GM18499 (cell line): ENCODE data around the gene CACNA2D4.

ENCODE experiments used
- ATAC-seq: cut with Tn5 transposase; IDR thresholded peaks from one replicate; pipeline ENCODE4 v1.9.1; 2021; ENCODE audit warnings: moderate number of reproducible peaks; ENCODE audit not compliant: insufficient read depth, unreplicated experiment

Gene CACNA2D4

GRCh38 chr12:1848146-1848545 is 70.3 kb downstream of the CACNA2D4 start:
- ATAC-seq, result no peak

DNA sequence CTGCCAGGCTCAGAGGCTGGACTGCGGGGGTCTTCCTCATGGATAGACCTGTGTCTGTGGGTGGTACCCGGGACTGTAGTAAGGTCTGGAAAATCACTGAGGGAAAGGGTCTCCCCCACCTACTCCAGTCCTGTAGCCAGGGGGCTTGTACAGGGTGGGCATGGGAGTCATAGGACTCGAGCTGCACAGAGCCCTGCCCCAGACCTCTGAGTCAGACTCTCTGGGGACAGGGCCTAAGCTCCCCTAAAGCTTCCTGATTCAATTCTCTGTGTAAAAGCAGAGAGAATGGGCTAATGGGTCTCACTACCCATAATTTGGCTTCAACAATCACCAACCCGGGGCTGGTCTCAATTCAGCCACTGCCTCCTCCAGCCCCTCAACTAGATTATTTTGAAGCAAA is 71.0 kb downstream of the CACNA2D4 start:
- ATAC-seq, result no peak

DNA sequence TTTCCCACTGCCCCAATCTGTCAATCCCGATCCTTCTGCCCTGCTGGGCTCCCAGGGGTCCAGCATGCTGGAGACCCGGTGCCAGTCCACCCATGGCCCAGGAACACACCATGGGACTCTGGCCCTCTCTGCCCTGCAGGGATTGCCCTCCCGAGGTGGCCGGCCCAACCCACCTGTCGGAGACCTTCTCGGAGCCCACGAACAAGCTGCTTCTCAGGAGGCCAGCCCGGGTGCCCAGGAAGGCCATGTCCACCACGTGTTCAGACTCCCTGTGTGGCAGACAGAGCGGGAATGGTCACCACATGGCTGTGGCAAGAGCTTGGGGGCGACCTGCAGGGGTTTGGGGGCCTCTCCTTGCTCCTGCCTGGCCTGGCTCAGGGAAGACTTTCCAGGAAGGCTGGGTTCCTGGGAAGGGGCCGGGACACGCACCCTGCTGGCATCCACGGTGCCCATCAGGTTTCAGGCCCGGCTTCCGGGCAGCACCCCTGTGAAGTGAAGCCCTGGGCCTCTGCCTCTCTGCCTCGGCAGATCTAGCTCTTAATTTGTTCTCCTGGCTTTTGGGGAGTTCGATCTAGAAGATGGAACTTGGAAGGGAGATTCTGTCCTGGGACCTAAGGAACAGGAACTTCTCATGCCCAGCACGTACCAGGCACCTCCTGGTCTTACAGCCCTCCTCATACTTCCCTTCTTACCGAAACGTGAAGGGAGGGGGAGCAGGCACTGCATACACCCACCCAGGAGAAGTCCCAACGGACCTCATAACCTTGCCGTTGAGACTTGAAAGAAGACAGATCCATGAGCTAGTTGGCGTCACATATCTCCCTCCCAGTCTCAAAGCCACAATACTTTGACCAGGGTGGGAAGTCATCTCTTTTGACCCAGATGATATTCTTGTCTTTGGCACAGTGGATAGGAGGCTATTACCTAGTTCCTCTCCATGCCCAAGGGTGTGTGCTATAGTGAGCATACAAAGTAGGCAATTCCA is 71.7 kb downstream of the CACNA2D4 start:
- ATAC-seq, result no peak

GRCh38 chr12:1845886-1846285 is 72.6 kb downstream of the CACNA2D4 start:
- no peak for ATAC-seq

GRCh38 chr12:1845427-1845826 is 73.0 kb downstream of the CACNA2D4 start:
- ATAC-seq, result no peak

- ATAC-seq, result no peak
Measured at GRCh38 chr12:1844661-1845409, 73.6 kb downstream of the CACNA2D4 start.

GRCh38 chr12:1844223-1844622 is 74.2 kb downstream of the CACNA2D4 start:
- ATAC-seq, result no peak

- ATAC-seq, result no peak
Measured at GRCh38 chr12:1843641-1844005, 74.8 kb downstream of the CACNA2D4 start.

GRCh38 chr12:1842905-1843640 is 75.4 kb downstream of the CACNA2D4 start:
- no peak for ATAC-seq

- no peak for ATAC-seq
Measured at GRCh38 chr12:1842183-1842904, 76.1 kb downstream of the CACNA2D4 start.

GRCh38 chr12:1841586-1842182 is 76.8 kb downstream of the CACNA2D4 start:
- no peak for ATAC-seq

GRCh38 chr12:1840981-1841425 is 77.4 kb downstream of the CACNA2D4 start:
- ATAC-seq, result no peak

DNA sequence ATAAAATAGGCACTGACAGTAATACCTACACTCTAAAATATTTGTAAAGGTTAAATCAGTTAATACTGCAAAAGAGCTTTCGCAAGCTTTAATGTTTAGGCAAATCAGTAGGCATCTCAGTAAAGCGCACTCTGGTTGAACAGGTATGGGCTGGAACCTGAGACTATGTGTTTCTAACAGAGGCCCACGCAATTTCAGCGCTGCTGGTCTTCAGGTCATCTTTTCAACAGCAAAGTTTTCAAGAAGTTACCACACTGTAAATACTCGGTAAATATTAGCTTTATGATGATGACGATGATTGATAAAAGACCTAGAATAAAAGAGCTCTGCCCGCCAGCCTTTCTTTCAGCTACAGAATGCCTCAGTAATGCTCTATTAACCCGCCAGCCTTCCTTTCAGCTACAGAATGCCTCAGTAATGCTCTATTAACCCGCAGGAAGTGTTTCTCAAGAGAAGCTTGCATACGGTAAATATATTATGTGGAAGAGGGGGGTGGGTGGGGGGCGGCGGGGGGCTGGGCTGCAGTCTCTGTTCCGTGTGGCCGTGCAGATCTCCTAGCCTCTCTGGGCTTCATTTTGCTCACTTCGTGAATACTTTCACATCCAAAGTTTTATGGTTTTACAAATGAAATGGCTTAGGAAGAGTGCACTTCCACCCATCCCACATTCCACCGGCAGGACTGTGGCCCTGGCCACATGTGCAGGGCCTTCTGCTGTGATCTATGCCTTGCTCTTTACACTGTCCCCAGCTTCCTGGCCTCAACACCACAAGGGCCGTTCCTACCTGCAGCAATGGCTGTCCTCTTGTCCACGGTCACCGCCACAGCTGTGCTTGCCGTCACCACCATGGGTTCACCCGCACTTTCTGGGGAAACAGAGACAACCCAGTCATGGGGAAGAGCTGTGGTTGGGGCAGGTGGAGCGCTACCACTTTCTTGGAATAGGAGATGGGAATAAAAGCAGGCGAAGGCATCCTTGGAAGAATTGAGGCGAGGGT is 78.2 kb downstream of the CACNA2D4 start:
- ATAC-seq, result no peak

- ATAC-seq, result no peak
Measured at GRCh38 chr12:1839464-1839863, 79.0 kb downstream of the CACNA2D4 start.

DNA sequence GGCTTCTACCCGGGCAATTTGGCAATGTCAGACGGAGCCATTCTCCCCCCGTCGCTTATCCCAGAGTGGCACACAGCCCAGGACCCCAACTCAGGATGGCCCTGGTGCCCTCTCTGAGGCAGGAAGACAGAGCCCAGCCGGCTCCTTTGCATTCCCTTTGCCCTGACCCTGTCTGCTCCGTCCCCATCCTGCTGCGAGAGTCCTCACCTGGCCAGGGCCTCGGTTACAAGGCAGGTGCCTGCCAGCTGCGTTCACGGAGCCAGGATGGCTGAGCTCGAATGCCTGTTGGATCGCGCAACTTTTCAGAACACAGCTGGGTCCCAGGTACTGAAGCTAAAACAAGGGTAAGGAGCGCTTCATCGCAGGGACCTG is 79.5 kb downstream of the CACNA2D4 start:
- no peak for ATAC-seq

DNA sequence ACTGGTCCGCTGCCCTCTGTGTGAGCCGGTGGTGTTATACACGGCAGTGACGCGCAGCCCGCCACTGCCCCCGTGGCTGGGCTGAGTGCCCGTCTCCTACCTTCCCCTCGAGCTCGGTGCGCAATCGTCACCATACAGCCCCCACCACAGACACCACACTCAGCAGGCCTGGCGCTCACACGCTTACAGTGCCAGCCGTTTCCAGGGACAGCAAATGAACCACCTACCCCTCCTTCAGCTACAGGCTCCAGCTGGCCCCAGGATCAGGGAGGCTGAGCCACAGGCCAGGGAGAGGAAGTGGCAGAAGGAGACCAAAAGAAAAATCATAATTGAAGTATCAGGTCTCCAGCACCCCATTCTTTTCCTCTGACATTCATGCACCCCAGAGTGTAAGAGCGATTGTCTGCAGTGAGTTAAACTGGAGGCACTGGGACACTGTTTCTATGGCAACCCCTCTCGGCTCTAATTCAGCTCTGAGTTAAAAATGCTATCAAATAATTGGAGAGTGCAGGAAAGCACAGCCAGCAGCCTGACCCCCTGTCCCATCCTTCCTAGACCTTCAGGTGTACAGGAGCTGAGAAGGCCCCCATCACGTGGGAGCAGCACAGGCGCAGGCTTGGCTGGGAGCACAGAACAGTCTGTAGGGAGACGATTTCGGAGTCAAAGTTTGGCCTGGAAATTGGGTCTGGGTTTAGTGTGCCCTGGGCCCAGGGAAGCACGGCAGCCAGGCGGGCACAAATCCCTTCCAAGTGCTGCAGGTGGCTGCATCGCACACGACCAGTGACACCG is 80.1 kb downstream of the CACNA2D4 start:
- no peak for ATAC-seq

- no peak for ATAC-seq
Measured at GRCh38 chr12:1837541-1838204, 80.8 kb downstream of the CACNA2D4 start.
